HEK293 (cell line): ENCODE data around the gene MTOR.
A peak's percentile ranks its signal among the peaks of the same experiment; 100 is the strongest.

Experiments
- CTCF ChIA-PET: fragments of 350-600 bp; formaldehyde crosslinking; extraction: SDS; loops from one replicate; lab custom pipeline; 2021; ENCODE audit warnings: antibody characterized with exemption; lab: Yijun Ruan, JAX
- POLR2A ChIA-PET: fragments of 300-600 bp; formaldehyde crosslinking; extraction: SDS; loops from one replicate; lab custom pipeline; 2020; ENCODE audit warnings: antibody characterized with exemption, inconsistent platforms; lab: Yijun Ruan, JAX
- H3K27ac ChIP-seq: fragments of 200-500 bp; sonication (Bioruptor generic); 2 replicates; pipeline ENCODE4 v1.5.1; 2014; ENCODE audit warnings: low read depth, low read length, control low read depth, inconsistent platforms; ENCODE audit errors: extremely low read depth
- H3K36me3 ChIP-seq, 2 experiments: fragments of 200-500 bp in 1 of 2; sonication (Bioruptor generic) in 1 of 2; 1 replicate in 1 of 2; 2 replicates in 1 of 2; pipeline ENCODE4 v1.5.1; 2014 to 2017; ENCODE audit warnings: inconsistent platforms in 2 of 2, low read length in 2 of 2; ENCODE audit not compliant: control insufficient read depth in 2 of 2, insufficient read depth in 1 of 2
- H3K4me1 ChIP-seq: fragments of 200-500 bp; sonication (Bioruptor generic); 2 replicates; pipeline ENCODE4 v1.5.1; 2014; ENCODE audit warnings: mild to moderate bottlenecking, low read length, inconsistent platforms; ENCODE audit not compliant: control insufficient read depth, insufficient read depth
- H3K4me3 ChIP-seq: 2 replicates; pipeline ENCODE4 v1.5.1; 2011; ENCODE audit warnings: low read depth, mild to moderate bottlenecking, control low read depth, low read length, moderate library complexity
- H3K9me3 ChIP-seq: fragments of 200-500 bp; sonication (Bioruptor generic); 2 replicates; pipeline ENCODE4 v1.5.1; 2014; ENCODE audit warnings: low read depth, low read length, inconsistent platforms; ENCODE audit not compliant: control insufficient read depth, insufficient read depth
- INSM2 ChIP-seq: fragments of 450-650 bp; formaldehyde crosslinking; IDR thresholded peaks from 2 replicates; pipeline ENCODE4 v1.5.1; 2016; ENCODE audit warnings: missing biosample characterization, missing genetic modification characterization
- KLF1 ChIP-seq: fragments of 450-650 bp; formaldehyde crosslinking; IDR thresholded peaks from 2 replicates; pipeline ENCODE4 v1.5.1; 2016; ENCODE audit warnings: missing biosample characterization, missing genetic modification characterization
- OVOL3 ChIP-seq: fragments of 450-650 bp; formaldehyde crosslinking; IDR thresholded peaks from 2 replicates; pipeline ENCODE4 v1.5.1; 2016; ENCODE audit warnings: missing biosample characterization, missing genetic modification characterization
- REPIN1 ChIP-seq: fragments of 450-650 bp; formaldehyde crosslinking; IDR thresholded peaks from 2 replicates; pipeline ENCODE4 v1.5.1; 2017; ENCODE audit warnings: missing biosample characterization, missing genetic modification characterization, low read depth
- SCRT1 ChIP-seq: fragments of 450-650 bp; formaldehyde crosslinking; IDR thresholded peaks from 2 replicates; pipeline ENCODE4 v1.5.1; 2016; ENCODE audit warnings: missing biosample characterization, missing genetic modification characterization, borderline replicate concordance
- SCRT2 ChIP-seq: fragments of 450-650 bp; formaldehyde crosslinking; IDR thresholded peaks from 2 replicates; pipeline ENCODE4 v1.5.1; 2016; ENCODE audit warnings: missing biosample characterization, missing genetic modification characterization
- TSHZ1 ChIP-seq: fragments of 450-650 bp; formaldehyde crosslinking; IDR thresholded peaks from 2 replicates; pipeline ENCODE4 v1.5.1; 2016; ENCODE audit warnings: missing biosample characterization, missing genetic modification characterization, borderline replicate concordance
- ZNF121 ChIP-seq: fragments of 450-650 bp; formaldehyde crosslinking; IDR thresholded peaks from 2 replicates; pipeline ENCODE4 v1.5.1; 2016; ENCODE audit warnings: missing biosample characterization, missing genetic modification characterization
- ZNF23 ChIP-seq: fragments of 450-650 bp; formaldehyde crosslinking; IDR thresholded peaks from 2 replicates; pipeline ENCODE4 v1.5.1; 2016; ENCODE audit warnings: missing biosample characterization, missing genetic modification characterization, borderline replicate concordance
- ZNF280C ChIP-seq: fragments of 450-650 bp; formaldehyde crosslinking; IDR thresholded peaks from 2 replicates; pipeline ENCODE4 v1.5.1; 2016; ENCODE audit warnings: missing biosample characterization, missing genetic modification characterization
- ZNF433 ChIP-seq: fragments of 450-650 bp; formaldehyde crosslinking; IDR thresholded peaks from 2 replicates; pipeline ENCODE4 v1.5.1; 2016; ENCODE audit warnings: missing biosample characterization, missing genetic modification characterization, low read depth
- ZNF777 ChIP-seq: fragments of 450-650 bp; formaldehyde crosslinking; IDR thresholded peaks from 2 replicates; pipeline ENCODE4 v1.5.1; 2017; ENCODE audit warnings: missing biosample characterization, missing genetic modification characterization, borderline replicate concordance
- ZNF843 ChIP-seq: fragments of 450-650 bp; formaldehyde crosslinking; IDR thresholded peaks from 2 replicates; pipeline ENCODE4 v1.5.1; 2016; ENCODE audit warnings: missing biosample characterization, missing genetic modification characterization
- ZSCAN5A ChIP-seq: fragments of 450-650 bp; formaldehyde crosslinking; IDR thresholded peaks from 2 replicates; pipeline ENCODE4 v1.5.1; 2016; ENCODE audit warnings: missing biosample characterization, missing genetic modification characterization

MTOR gene

GRCh38 chr1:11124965-11125364, 137.4 kb downstream of the MTOR start:
- CTCF ChIA-PET = interaction anchor here (0.6 to 0.7 kb wide), 3 partner anchors 12 to 22 kb away, joined by 3 read pairs; no protein-coding TSS in a partner anchor
- POLR2A ChIA-PET = no interaction called here

GRCh38 chr1:11116318-11116717, 146.0 kb downstream of the MTOR start:
- CTCF ChIA-PET = interaction anchor here (0.6 kb wide), 1 partner anchor 17 kb away, joined by 5 read pairs; the partner anchor contains the start of gene EXOSC10

More at GRCh38 chr1:11124965-11125364, 137.4 kb downstream of the MTOR start:
- no peaks in the 10 kb centered on the region for H3K4me1 ChIP-seq
- H3K9me3 ChIP-seq = no peaks in the 10 kb centered on the region
- no peak overlapping the region for H3K27ac ChIP-seq
- TF ChIP-seq TSHZ1 = no peak
- no peak for TF ChIP-seq ZNF433
- TF ChIP-seq, all 188 proteins: peak for 0
- peaks cover 28 to 94% of the 10 kb centered on the region in 2 experiments for H3K36me3 ChIP-seq
- H3K4me3 ChIP-seq = no peak overlapping the region

GRCh38 chr1:11114966-11115365, 147.4 kb downstream of the MTOR start:
- POLR2A ChIA-PET = no interaction called here
- Histone ChIP-seq H3K4me3 (no peak overlapping the region), H3K9me3 (no peaks in the 10 kb centered on the region), H3K4me1 (no peaks in the 10 kb centered on the region), H3K27ac (no peak overlapping the region), H3K36me3 (peaks cover 42 to 84% of the 10 kb centered on the region in 2 experiments)
- CTCF ChIA-PET = no interaction called here
- no peak for TF ChIP-seq REPIN1 (tag by site-specific recombination)
- TF ChIP-seq OVOL3 = no peak
- TF ChIP-seq ZNF843 = no peak
- peak; percentile 83 for TF ChIP-seq SCRT1 (tag by site-specific recombination)
- TF ChIP-seq ZSCAN5A (tag by site-specific recombination) = no peak
- TF ChIP-seq SCRT2 (tag by site-specific recombination) = peak; percentile 85
- no peak for TF ChIP-seq INSM2 (tag by site-specific recombination)
- TF ChIP-seq KLF1 (tag by site-specific recombination) = no peak
- no peak for TF ChIP-seq ZNF23 (tag by site-specific recombination)
- TF ChIP-seq ZNF777 (tag by site-specific recombination) = no peak
- TF ChIP-seq, all 188 proteins: peak for 2

More at GRCh38 chr1:11116318-11116717, 146.0 kb downstream of the MTOR start:
- no peaks in the 10 kb centered on the region for H3K9me3 ChIP-seq
- no peaks in the 10 kb centered on the region for H3K4me1 ChIP-seq
- TF ChIP-seq ZNF121 (peak; percentile 69; the same call in 1 of the 2 replicates), ZNF280C (tag by site-specific recombination) (no peak)
- TF ChIP-seq, all 188 proteins: peak for 1
- POLR2A ChIA-PET = no interaction called here
- Histone ChIP-seq H3K36me3 (peaks cover 47 to 82% of the 10 kb centered on the region in 2 experiments), H3K27ac (no peak overlapping the region), H3K4me3 (no peak overlapping the region)
